Gastrocnemius medialis (tissue), 4 donors: ENCODE measurements around the gene GCNT1. TPM values are rescaled to one million over a fixed set of nuclear protein-coding genes. Genes with fewer than 3 reads are reported as not detected.

Experiments
- ATAC-seq, 2 donors: fragments of 150-250 bp; one replicate each; pipeline ENCODE4 v1.9.1; 2016
- DNase-seq, 2 donors: peaks; one replicate each; pipeline ENCODE4 v3.0.0-alpha.2; 2019
- H3K27ac ChIP-seq, 4 donors: fragments of 200-600 bp; sonication (generic); 1 replicate in 1 of 4; 2 replicates in 3 of 4; pipeline ENCODE4 v1.5.1; 2016 to 2018; ENCODE audit warnings: mild to moderate bottlenecking in 2 of 4, moderate library complexity in 1 of 4
- H3K27me3 ChIP-seq, 3 donors: fragments of 200-600 bp; sonication (generic) in 2 of 3; 1 replicate in 1 of 3; 2 replicates in 2 of 3; pipeline versions ENCODE4 v1.5.1 to v1.6.0; 2016 to 2019; ENCODE audit warnings: mild to moderate bottlenecking in 1 of 3, moderate library complexity in 1 of 3
- H3K36me3 ChIP-seq, 2 donors: fragments of 200-600 bp; sonication (generic) in 1 of 2; one replicate each; pipeline ENCODE4 v1.5.1; 2017 to 2018
- H3K4me1 ChIP-seq, 2 donors: fragments of 200-600 bp; sonication (generic) in 1 of 2; one replicate each; pipeline ENCODE4 v1.5.1; 2016 to 2017; ENCODE audit warnings: mild to moderate bottlenecking in 2 of 2
- H3K4me3 ChIP-seq, 4 donors: fragments of 200-600 bp; sonication (generic) in 3 of 4; 1 replicate in 1 of 4; 2 replicates in 3 of 4; pipeline ENCODE4 v1.5.1; 2016 to 2019; ENCODE audit warnings: mild to moderate bottlenecking in 2 of 4
- H3K9me3 ChIP-seq, 3 donors: fragments of 200-600 bp; sonication (generic) in 2 of 3; 1 replicate in 1 of 3; 2 replicates in 2 of 3; pipeline ENCODE4 v1.5.1; 2016 to 2019
- POLR2A ChIP-seq, 2 donors: fragments of 450-650 bp; IDR thresholded peaks; one replicate each; pipeline ENCODE4 v1.6.1; 2017; ENCODE audit warnings: antibody characterized with exemption in 2 of 2, mild to moderate bottlenecking in 2 of 2, moderate library complexity in 2 of 2
- in situ Hi-C, 4 donors: fragments of 200-750 bp; cut with MboI; loops; one replicate each; pipeline versions ENCODE4 v1.15.0 to v1.8.0; 2017; ENCODE audit warnings: low sequenced_read_pairs in 4 of 4
- intact Hi-C: fragments of 100-400 bp; cut with DNase I; formaldehyde crosslinking; loops from one replicate; pipeline ENCODE4 v1.15.1; 2023; ENCODE audit warnings: low total_unique reads
- total RNA-seq, 4 donors: library from RNA; depleted of rRNA; stranded (reverse); fragments of >200 nt; gene quantifications; one replicate each; pipeline versions ENCODE4 v1.1.0 to v1.2.3, GENCODE V29; 2016
- TF ChIP-seq, protein P1 (sequence below), 5 experiments: fragments of 450-650 bp in 3 of 5; fragments of 200-600 bp in 2 of 5; sonication (generic) in 2 of 5; IDR thresholded peaks in 4 of 5; conservative IDR thresholded peaks in 1 of 5; 1 replicate in 4 of 5; 2 replicates in 1 of 5; pipeline ENCODE4 v1.5.1; 2016 to 2019; ENCODE audit warnings: antibody characterized with exemption in 5 of 5, mild to moderate bottlenecking in 3 of 5, moderate library complexity in 3 of 5

The GCNT1 gene
- total RNA-seq, 4 donors from 2014 or later: 0.98 to 6.6 (median 4.2) TPM

DNA sequence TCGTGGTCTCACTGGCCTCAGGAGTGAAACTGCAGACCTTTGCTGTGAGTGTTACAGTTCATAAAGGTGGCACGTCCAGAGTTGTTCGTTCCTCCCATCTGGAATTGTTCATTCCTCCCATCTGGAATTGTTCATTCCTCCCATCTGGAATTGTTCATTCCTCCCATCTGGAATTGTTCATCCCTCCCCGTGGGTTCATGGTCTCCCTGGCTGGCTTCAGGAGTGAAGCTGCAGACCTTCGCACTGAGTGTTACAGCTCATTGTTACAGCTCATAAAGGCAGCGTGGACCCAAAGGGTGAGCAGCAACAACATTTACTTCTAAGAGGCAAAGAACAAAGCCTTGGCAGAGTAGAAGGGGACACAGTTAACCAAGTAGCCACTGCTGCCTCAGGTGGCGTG lies 69.1 kb downstream of the GCNT1 start:
- no peaks in the 10 kb centered on the region for H3K36me3 ChIP-seq
- no peak overlapping the region for H3K4me3 ChIP-seq
- no peaks in the 10 kb centered on the region for H3K9me3 ChIP-seq
- no peaks in the 10 kb centered on the region for H3K27me3 ChIP-seq
- TF ChIP-seq, protein P1, sequence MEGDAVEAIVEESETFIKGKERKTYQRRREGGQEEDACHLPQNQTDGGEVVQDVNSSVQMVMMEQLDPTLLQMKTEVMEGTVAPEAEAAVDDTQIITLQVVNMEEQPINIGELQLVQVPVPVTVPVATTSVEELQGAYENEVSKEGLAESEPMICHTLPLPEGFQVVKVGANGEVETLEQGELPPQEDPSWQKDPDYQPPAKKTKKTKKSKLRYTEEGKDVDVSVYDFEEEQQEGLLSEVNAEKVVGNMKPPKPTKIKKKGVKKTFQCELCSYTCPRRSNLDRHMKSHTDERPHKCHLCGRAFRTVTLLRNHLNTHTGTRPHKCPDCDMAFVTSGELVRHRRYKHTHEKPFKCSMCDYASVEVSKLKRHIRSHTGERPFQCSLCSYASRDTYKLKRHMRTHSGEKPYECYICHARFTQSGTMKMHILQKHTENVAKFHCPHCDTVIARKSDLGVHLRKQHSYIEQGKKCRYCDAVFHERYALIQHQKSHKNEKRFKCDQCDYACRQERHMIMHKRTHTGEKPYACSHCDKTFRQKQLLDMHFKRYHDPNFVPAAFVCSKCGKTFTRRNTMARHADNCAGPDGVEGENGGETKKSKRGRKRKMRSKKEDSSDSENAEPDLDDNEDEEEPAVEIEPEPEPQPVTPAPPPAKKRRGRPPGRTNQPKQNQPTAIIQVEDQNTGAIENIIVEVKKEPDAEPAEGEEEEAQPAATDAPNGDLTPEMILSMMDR (IDR thresholded peaks at IDR 0.05 in 4 of 5, conservative IDR thresholded peaks at IDR 0.05 in 1 of 5): no peak
- no peak for TF ChIP-seq POLR2A (IDR thresholded peaks at IDR 0.05)
- H3K4me1 ChIP-seq: no peaks in the 10 kb centered on the region
- ATAC-seq (no peak), DNase-seq (no peak)
- no peak overlapping the region for H3K27ac ChIP-seq
- intact Hi-C loops (no loop called here), in situ Hi-C loops (no loop called here)

GRCh38 chr9:76528642-76529190 lies 69.7 kb downstream of the GCNT1 start:
- Histone ChIP-seq H3K27me3 (no peaks in the 10 kb centered on the region), H3K27ac (no peak overlapping the region), H3K4me3 (no peak overlapping the region), H3K9me3 (no peaks in the 10 kb centered on the region), H3K36me3 (no peaks in the 10 kb centered on the region), H3K4me1 (no peaks in the 10 kb centered on the region)
- intact Hi-C loops (no loop called here), in situ Hi-C loops (no loop called here)
- DNase-seq (no peak), ATAC-seq (no peak)
- TF ChIP-seq, protein P1 (IDR thresholded peaks at IDR 0.05 in 4 of 5, conservative IDR thresholded peaks at IDR 0.05 in 1 of 5): no peak
- TF ChIP-seq POLR2A (IDR thresholded peaks at IDR 0.05): no peak

- intact Hi-C loops (no loop called here), in situ Hi-C loops (no loop called here)
- DNase-seq (no peak), ATAC-seq (no peak)
- H3K4me1 ChIP-seq: no peaks in the 10 kb centered on the region
- TF ChIP-seq, protein P1 (IDR thresholded peaks at IDR 0.05 in 4 of 5, conservative IDR thresholded peaks at IDR 0.05 in 1 of 5): no peak
- TF ChIP-seq POLR2A (IDR thresholded peaks at IDR 0.05): no peak
- no peak overlapping the region for H3K4me3 ChIP-seq
- H3K36me3 ChIP-seq: no peaks in the 10 kb centered on the region
- no peaks in the 10 kb centered on the region for H3K27me3 ChIP-seq
- H3K27ac ChIP-seq: no peak overlapping the region
- H3K9me3 ChIP-seq: no peaks in the 10 kb centered on the region
These were observed 70.7 kb downstream of the GCNT1 start for GRCh38 chr9:76529653-76530052.

DNA sequence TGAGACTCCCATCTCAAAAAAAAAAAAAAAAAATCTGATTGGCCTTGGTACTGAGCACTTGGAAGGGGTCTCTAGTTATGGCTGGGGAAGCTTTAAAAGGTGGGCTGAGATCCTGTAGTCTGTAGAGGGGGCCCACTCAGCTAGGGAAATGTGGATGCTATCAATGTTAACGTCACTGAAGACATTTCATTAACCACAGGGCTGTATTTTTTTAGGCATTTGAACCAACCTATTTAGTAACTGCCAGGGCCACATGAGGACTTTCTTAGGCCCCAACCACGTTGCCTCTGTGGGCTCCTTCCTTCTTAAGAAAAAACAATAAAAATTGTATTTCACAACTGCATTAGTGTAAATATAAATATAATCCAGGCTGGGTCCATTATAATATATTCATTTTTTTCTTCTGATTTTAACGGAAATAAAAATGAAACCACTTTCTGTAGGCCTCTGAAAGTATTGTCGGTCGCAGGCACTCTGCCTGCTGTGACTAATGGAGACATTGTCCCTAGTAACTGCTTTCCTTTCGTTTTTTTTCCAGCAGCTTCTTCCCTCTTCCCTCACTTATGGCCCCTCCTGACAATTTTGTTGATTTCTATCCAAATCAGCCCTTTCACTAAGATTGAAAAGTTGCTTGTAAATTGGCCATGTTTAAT lies 71.6 kb downstream of the GCNT1 start:
- DNase-seq: no peak
- Histone ChIP-seq H3K9me3 (no peaks in the 10 kb centered on the region), H3K4me3 (no peak overlapping the region), H3K27ac (no peak overlapping the region), H3K27me3 (no peaks in the 10 kb centered on the region), H3K36me3 (no peaks in the 10 kb centered on the region), H3K4me1 (no peaks in the 10 kb centered on the region)
- in situ Hi-C loops: no loop called here
- TF ChIP-seq, protein P1 (IDR thresholded peaks at IDR 0.05 in 4 of 5, conservative IDR thresholded peaks at IDR 0.05 in 1 of 5): no peak
- TF ChIP-seq POLR2A (IDR thresholded peaks at IDR 0.05): no peak
- ATAC-seq: no peak
- intact Hi-C loops: no loop called here
